ENCODE data around the gene LLGL1.
A peak's percentile ranks its signal among the peaks of the same experiment; 100 is the strongest.

The LLGL1 gene

GRCh38 chr17:18186627-18186982 lies 38.8 kb upstream of the LLGL1 start:
- no peak for TF ChIP-seq CTCF (conservative IDR thresholded peaks at IDR 0.05)
- H3K27ac ChIP-seq, result peak overlapping the region; percentile 99

- peak overlapping the region; percentile 99 for H3K27ac ChIP-seq
- TF ChIP-seq CTCF (conservative IDR thresholded peaks at IDR 0.05), result no peak
Measured at GRCh38 chr17:18187226-18187625, 38.2 kb upstream of the LLGL1 start.

- H3K27ac ChIP-seq, result peak overlapping the region; percentile 99
Measured at GRCh38 chr17:18187821-18188761, 37.3 kb upstream of the LLGL1 start.

GRCh38 chr17:18190628-18191235 lies 34.7 kb upstream of the LLGL1 start:
- TF ChIP-seq CTCF (conservative IDR thresholded peaks at IDR 0.05), result no peak
- peak overlapping the region; percentile 31 for H3K27ac ChIP-seq

More at GRCh38 chr17:18187821-18188761, 37.3 kb upstream of the LLGL1 start:
- no peak for TF ChIP-seq CTCF (conservative IDR thresholded peaks at IDR 0.05)

- no peak for TF ChIP-seq CTCF (conservative IDR thresholded peaks at IDR 0.05)
- H3K27ac ChIP-seq, result peak overlapping the region; percentile 31
Measured at GRCh38 chr17:18191236-18191667, 34.2 kb upstream of the LLGL1 start.

GRCh38 chr17:18191967-18192366 lies 33.5 kb upstream of the LLGL1 start:
- no peak for TF ChIP-seq CTCF (conservative IDR thresholded peaks at IDR 0.05)
- peak overlapping the region; percentile 31 for H3K27ac ChIP-seq

- no peak for TF ChIP-seq CTCF (conservative IDR thresholded peaks at IDR 0.05)
- no peak overlapping the region for H3K27ac ChIP-seq
Measured at GRCh38 chr17:18194394-18194793, 31.0 kb upstream of the LLGL1 start.

Data from VCaP (cell line).